NCI-H748 (cell line): Measurements from ENCODE around the gene PSG2.
"Not testable (repeated sequence)": the region's sequence is repeated elsewhere in the genome, so short reads cannot be mapped to it uniquely, and the experiment has no call there.

Experiments
- DNase-seq: peaks from one replicate; lab custom pipeline; 2025; ENCODE audit not compliant: unreplicated experiment; lab: John Stamatoyannopoulos, UW

PSG2 gene

GRCh38 chr19:43078311-43078710 lies 4.2 kb downstream of the PSG2 start:
- no peak for DNase-seq

- not testable (repeated sequence) for DNase-seq
Measured at GRCh38 chr19:43077881-43078280, 4.6 kb downstream of the PSG2 start.

- DNase-seq, result not testable (repeated sequence)
Measured at GRCh38 chr19:43062418-43062817, 20.1 kb downstream of the PSG2 start.

- not testable (repeated sequence) for DNase-seq
Measured at GRCh38 chr19:43061326-43061725, 21.2 kb downstream of the PSG2 start.

- DNase-seq, result not testable (repeated sequence)
Measured at GRCh38 chr19:43060254-43060653, 22.2 kb downstream of the PSG2 start.

GRCh38 chr19:43059482-43059881 lies 23.0 kb downstream of the PSG2 start:
- DNase-seq, result not testable (repeated sequence)

GRCh38 chr19:43058440-43058839 lies 24.1 kb downstream of the PSG2 start:
- DNase-seq, result not testable (repeated sequence)

GRCh38 chr19:43047966-43048365 lies 34.5 kb downstream of the PSG2 start:
- DNase-seq, result not testable (repeated sequence)

GRCh38 chr19:43046578-43046977 lies 35.9 kb downstream of the PSG2 start:
- DNase-seq, result not testable (repeated sequence)

GRCh38 chr19:43043492-43044180 lies 38.9 kb downstream of the PSG2 start:
- DNase-seq, result not testable (repeated sequence)

GRCh38 chr19:43031645-43032044 lies 50.9 kb downstream of the PSG2 start:
- not testable (repeated sequence) for DNase-seq

- DNase-seq, result no peak
Measured at GRCh38 chr19:43028866-43029265, 53.6 kb downstream of the PSG2 start.

GRCh38 chr19:43027985-43028384 lies 54.5 kb downstream of the PSG2 start:
- DNase-seq, result peak; percentile 16

- DNase-seq, result not testable (repeated sequence)
Measured at GRCh38 chr19:43027061-43027460, 55.4 kb downstream of the PSG2 start.

GRCh38 chr19:43026369-43026768 lies 56.1 kb downstream of the PSG2 start, which contains the start of gene PSG11:
PSG11 (minus strand) TSS chr19:43026469; CDS start chr19:43026372, 97 bp downstream.
- DNase-seq, result not testable (repeated sequence)

- DNase-seq, result not testable (repeated sequence)
Measured at GRCh38 chr19:43022098-43022497, 60.4 kb downstream of the PSG2 start.

GRCh38 chr19:43021629-43022028 lies 60.9 kb downstream of the PSG2 start:
- DNase-seq, result not testable (repeated sequence)

GRCh38 chr19:43019588-43019987 lies 62.9 kb downstream of the PSG2 start:
- not testable (repeated sequence) for DNase-seq
